Activated CD8-positive, alpha-beta memory T cell treated with anti-CD3 and anti-CD28 coated beads, Interleukin-2, amount 10 ng/mL, durations not matched to agents 7 days and 5 days (primary cell): ENCODE measurements around the gene GLB1L2. TPM values are rescaled to one million over a fixed set of nuclear protein-coding genes. Genes with fewer than 3 reads are reported as not detected.

Source experiments
- ATAC-seq: fragments of 150-1000 bp; cut with Tn5 transposase; one replicate; pipeline ENCODE4 v1.10.0; 2021; ENCODE audit warnings: moderate library complexity
- CTCF ChIA-PET: fragments of 350-600 bp; sonication (Branson Sonifier 250); formaldehyde crosslinking; loops from one replicate; lab custom pipeline; 2021; ENCODE audit warnings: antibody characterized with exemption; lab: Charles Lee
- DNase-seq: peaks from one replicate; pipeline ENCODE4 v3.0.0-alpha.2; 2020
- H3K27ac Mint-ChIP-seq: one replicate; pipeline ENCODE4 v1.8.0; 2021; ENCODE audit warnings: mild to moderate bottlenecking, mixed read lengths
- H3K27me3 Mint-ChIP-seq: one replicate; pipeline ENCODE4 v1.8.0; 2021; ENCODE audit warnings: mixed read lengths
- H3K36me3 Mint-ChIP-seq: one replicate; pipeline ENCODE4 v1.8.0; 2021; ENCODE audit warnings: mild to moderate bottlenecking, mixed read lengths
- H3K4me1 Mint-ChIP-seq: one replicate; pipeline ENCODE4 v1.8.0; 2021; ENCODE audit warnings: mixed read lengths
- H3K4me3 Mint-ChIP-seq: one replicate; pipeline ENCODE4 v1.8.0; 2021; ENCODE audit warnings: mild to moderate bottlenecking, moderate library complexity, mixed read lengths
- H3K9me3 Mint-ChIP-seq: one replicate; pipeline ENCODE4 v1.8.0; 2022; ENCODE audit warnings: low read depth, mixed read lengths
- total RNA-seq, 2 experiments: library from RNA; stranded (reverse); gene quantifications; one replicate each; pipeline ENCODE4 v1.2.3, GENCODE V29; 2021

Gene GLB1L2
- total RNA-seq, 2 experiments from 2014 or later: 1.3 to 2.0 TPM

- Mint-ChIP-seq H3K4me1 (no peaks in the 10 kb centered on the region), H3K4me3 (no peak overlapping the region), H3K36me3 (no peaks in the 10 kb centered on the region), H3K9me3 (no peaks in the 10 kb centered on the region), H3K27me3 (no peaks in the 10 kb centered on the region), H3K27ac (no peak overlapping the region)
- DNase-seq: no peak
- ATAC-seq: no peak
- CTCF ChIA-PET: no interaction called here
These were observed 39.0 kb downstream of the GLB1L2 start for GRCh38 chr11:134370526-134371435.

- no peak for ATAC-seq
- Mint-ChIP-seq H3K27ac (no peak overlapping the region), H3K4me1 (no peaks in the 10 kb centered on the region), H3K4me3 (no peak overlapping the region), H3K27me3 (no peaks in the 10 kb centered on the region), H3K36me3 (no peaks in the 10 kb centered on the region), H3K9me3 (no peaks in the 10 kb centered on the region)
- no peak for DNase-seq
- CTCF ChIA-PET: no interaction called here
These were observed 39.8 kb downstream of the GLB1L2 start for GRCh38 chr11:134371436-134372185.

DNA sequence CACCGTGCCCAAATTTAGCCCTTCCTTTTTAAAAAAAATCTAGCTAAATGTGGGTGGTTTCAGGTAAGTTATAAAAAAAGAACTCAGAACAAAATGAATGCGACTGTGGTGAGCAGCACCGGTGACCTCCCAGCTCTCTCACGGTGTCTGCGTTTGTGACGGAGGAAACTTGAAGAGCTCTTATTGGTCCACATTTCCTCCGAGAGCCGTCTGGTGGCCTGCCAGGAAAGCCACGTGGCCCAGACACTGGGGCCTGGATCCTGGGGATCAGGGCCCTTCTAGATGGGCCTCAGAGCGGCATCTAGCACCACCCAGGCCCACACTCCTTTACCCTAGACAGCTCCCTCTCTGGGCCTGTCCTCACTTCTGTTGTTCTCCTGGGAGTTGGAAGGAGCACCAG is 40.7 kb downstream of the GLB1L2 start:
- H3K4me1 Mint-ChIP-seq: no peaks in the 10 kb centered on the region
- CTCF ChIA-PET: no interaction called here
- no peaks in the 10 kb centered on the region for H3K27me3 Mint-ChIP-seq
- no peak overlapping the region for H3K27ac Mint-ChIP-seq
- no peaks in the 10 kb centered on the region for H3K9me3 Mint-ChIP-seq
- ATAC-seq: no peak
- DNase-seq: no peak
- no peak overlapping the region for H3K4me3 Mint-ChIP-seq
- H3K36me3 Mint-ChIP-seq: no peaks in the 10 kb centered on the region

GRCh38 chr11:134372961-134373360 is 41.2 kb downstream of the GLB1L2 start:
- Mint-ChIP-seq H3K36me3 (no peaks in the 10 kb centered on the region), H3K27ac (no peak overlapping the region), H3K9me3 (no peaks in the 10 kb centered on the region), H3K4me1 (no peaks in the 10 kb centered on the region), H3K4me3 (no peak overlapping the region), H3K27me3 (no peaks in the 10 kb centered on the region)
- ATAC-seq: no peak
- no peak for DNase-seq
- CTCF ChIA-PET: no interaction called here

DNA sequence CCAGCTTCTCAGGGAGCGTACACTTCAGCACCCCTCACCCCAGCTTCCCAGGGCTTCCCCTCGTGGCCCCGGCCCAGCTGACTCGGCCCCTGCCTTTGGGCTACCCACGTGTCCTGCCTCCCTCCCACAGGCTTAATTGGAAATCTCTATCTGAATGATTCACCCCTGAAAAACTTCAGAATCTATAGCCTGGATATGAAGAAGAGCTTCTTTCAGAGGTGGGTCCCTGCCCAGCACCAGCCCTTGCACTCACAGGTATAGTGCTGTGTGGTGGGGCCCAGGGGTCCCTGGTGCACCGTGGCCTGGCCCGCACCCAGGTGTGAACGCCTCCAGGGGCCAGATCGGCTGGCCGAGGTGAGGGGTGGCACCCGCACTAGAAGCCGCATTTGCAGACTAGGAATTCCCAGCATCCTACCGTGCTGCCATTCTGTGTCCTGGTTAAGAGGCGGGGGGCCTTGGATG is 41.8 kb downstream of the GLB1L2 start:
- Mint-ChIP-seq H3K4me3 (no peak overlapping the region), H3K27me3 (no peaks in the 10 kb centered on the region), H3K9me3 (no peaks in the 10 kb centered on the region), H3K4me1 (no peaks in the 10 kb centered on the region), H3K36me3 (no peaks in the 10 kb centered on the region), H3K27ac (no peak overlapping the region)
- no peak for DNase-seq
- no peak for ATAC-seq
- CTCF ChIA-PET: no interaction called here

DNA sequence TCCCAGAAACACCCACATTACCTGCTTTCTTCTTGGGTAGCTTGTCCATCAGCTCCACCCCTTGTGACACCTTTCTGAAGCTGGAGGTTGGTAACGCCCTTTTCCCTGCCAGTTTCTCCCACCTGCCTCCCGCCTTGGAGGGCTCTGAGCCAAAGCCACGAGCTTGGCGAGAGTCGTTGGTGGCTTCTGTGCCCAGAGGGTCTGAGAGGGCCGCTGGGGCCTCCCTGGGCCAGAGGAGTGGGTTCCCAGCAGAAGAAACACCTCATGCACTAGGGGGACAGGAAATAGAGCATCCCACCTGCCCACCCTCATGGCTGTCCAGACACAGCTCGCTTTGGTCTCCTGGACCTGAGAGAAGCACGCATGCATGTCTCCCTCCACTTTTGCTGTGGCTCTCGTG is 42.4 kb downstream of the GLB1L2 start:
- no peak for DNase-seq
- no peak for ATAC-seq
- CTCF ChIA-PET: no interaction called here
- Mint-ChIP-seq H3K4me1 (no peaks in the 10 kb centered on the region), H3K27ac (no peak overlapping the region), H3K36me3 (no peaks in the 10 kb centered on the region), H3K27me3 (no peaks in the 10 kb centered on the region), H3K9me3 (no peaks in the 10 kb centered on the region), H3K4me3 (no peak overlapping the region)

GRCh38 chr11:134374891-134375550 is 43.2 kb downstream of the GLB1L2 start:
- CTCF ChIA-PET: no interaction called here
- Mint-ChIP-seq H3K4me1 (no peaks in the 10 kb centered on the region), H3K36me3 (no peaks in the 10 kb centered on the region), H3K4me3 (no peak overlapping the region), H3K27ac (no peak overlapping the region), H3K27me3 (no peaks in the 10 kb centered on the region), H3K9me3 (no peaks in the 10 kb centered on the region)
- DNase-seq: no peak
- no peak for ATAC-seq

- no peak for ATAC-seq
- no peak for DNase-seq
- H3K4me3 Mint-ChIP-seq: no peak overlapping the region
- no peaks in the 10 kb centered on the region for H3K27me3 Mint-ChIP-seq
- H3K36me3 Mint-ChIP-seq: no peaks in the 10 kb centered on the region
- CTCF ChIA-PET: interaction anchor here (0.9 kb wide), 1 partner anchor 114 kb away, joined by 3 read pairs; no protein-coding TSS in a partner anchor
- no peaks in the 10 kb centered on the region for H3K4me1 Mint-ChIP-seq
- no peak overlapping the region for H3K27ac Mint-ChIP-seq
- no peaks in the 10 kb centered on the region for H3K9me3 Mint-ChIP-seq
These were observed 44.5 kb downstream of the GLB1L2 start for GRCh38 chr11:134376150-134376921.

DNA sequence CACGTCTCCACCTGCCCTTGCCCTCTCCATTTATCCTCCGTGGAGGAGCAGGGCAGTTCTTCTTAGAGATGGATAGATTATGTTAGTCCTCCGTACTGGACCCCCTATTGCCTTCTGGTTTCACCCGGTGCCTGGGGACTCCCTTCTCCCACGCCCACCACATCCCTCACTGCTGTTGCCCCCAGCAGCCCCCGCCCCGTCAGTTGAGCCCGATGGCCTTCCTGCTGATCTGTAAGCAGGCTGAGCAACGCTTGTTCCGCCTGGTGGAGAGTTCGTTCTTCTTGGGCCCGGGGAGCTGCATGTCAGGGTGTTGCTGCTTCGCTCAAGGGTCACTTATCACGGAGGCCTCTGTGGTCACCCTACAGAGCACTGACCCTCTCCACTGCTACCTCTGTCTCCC is 46.1 kb downstream of the GLB1L2 start:
- no peak overlapping the region for H3K4me3 Mint-ChIP-seq
- DNase-seq (no peak), ATAC-seq (no peak)
- no peaks in the 10 kb centered on the region for H3K36me3 Mint-ChIP-seq
- no peaks in the 10 kb centered on the region for H3K9me3 Mint-ChIP-seq
- H3K27ac Mint-ChIP-seq: no peak overlapping the region
- no peaks in the 10 kb centered on the region for H3K27me3 Mint-ChIP-seq
- CTCF ChIA-PET: no interaction called here
- no peaks in the 10 kb centered on the region for H3K4me1 Mint-ChIP-seq

GRCh38 chr11:134379241-134379640 is 47.5 kb downstream of the GLB1L2 start:
- H3K36me3 Mint-ChIP-seq: no peaks in the 10 kb centered on the region
- H3K27ac Mint-ChIP-seq: no peak overlapping the region
- CTCF ChIA-PET: no interaction called here
- H3K4me1 Mint-ChIP-seq: no peaks in the 10 kb centered on the region
- ATAC-seq (no peak), DNase-seq (no peak)
- no peak overlapping the region for H3K4me3 Mint-ChIP-seq
- H3K9me3 Mint-ChIP-seq: no peaks in the 10 kb centered on the region
- H3K27me3 Mint-ChIP-seq: no peaks in the 10 kb centered on the region

DNA sequence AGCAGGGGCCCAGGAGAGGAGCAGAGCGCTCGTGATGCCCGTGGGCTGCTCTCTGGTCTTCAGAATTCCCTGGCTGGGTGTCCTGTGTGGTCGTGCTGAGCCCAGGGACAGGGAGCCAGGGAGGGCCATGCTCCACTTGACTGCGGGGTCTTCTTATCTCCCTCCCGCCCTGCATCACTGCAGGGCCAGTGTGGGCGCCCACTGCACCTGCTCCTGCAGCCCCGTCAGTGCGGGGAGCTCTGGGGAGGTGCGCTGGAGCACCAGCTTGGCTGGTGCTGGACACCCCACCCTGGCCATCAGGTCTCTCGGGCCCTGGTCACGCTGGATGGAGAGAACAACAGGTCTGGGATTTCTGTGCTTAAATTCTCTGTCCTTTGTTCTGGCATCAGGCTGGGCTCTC is 48.4 kb downstream of the GLB1L2 start:
- no peaks in the 10 kb centered on the region for H3K27me3 Mint-ChIP-seq
- CTCF ChIA-PET: no interaction called here
- DNase-seq (no peak), ATAC-seq (no peak)
- H3K36me3 Mint-ChIP-seq: no peaks in the 10 kb centered on the region
- H3K4me3 Mint-ChIP-seq: no peak overlapping the region
- H3K27ac Mint-ChIP-seq: no peak overlapping the region
- H3K4me1 Mint-ChIP-seq: no peaks in the 10 kb centered on the region
- no peaks in the 10 kb centered on the region for H3K9me3 Mint-ChIP-seq

DNA sequence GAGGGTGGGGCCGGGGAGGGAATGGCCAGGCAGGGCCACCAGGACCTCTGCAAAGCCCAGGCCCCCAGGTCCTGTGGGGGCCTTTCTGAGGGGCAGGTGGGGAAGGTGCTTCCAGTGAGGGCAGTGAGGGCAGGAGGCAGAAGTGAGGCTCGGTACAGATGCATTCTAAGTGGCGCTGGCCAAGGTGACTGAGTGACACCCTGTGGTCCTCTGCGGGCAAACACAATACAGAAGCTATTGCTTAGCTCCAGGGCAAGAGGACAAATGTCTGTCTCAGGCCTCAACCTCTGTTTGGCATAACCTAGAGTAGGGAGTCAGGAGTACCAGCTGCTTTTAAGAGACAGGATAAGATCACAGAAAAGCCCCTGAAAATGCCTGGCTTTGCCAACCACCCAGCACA is 49.0 kb downstream of the GLB1L2 start:
- H3K9me3 Mint-ChIP-seq: no peaks in the 10 kb centered on the region
- DNase-seq (no peak), ATAC-seq (no peak)
- no peaks in the 10 kb centered on the region for H3K27me3 Mint-ChIP-seq
- no peaks in the 10 kb centered on the region for H3K36me3 Mint-ChIP-seq
- CTCF ChIA-PET: interaction anchor here (0.6 kb wide), 1 partner anchor 389 kb away, joined by 3 read pairs; no protein-coding TSS in a partner anchor
- H3K27ac Mint-ChIP-seq: no peak overlapping the region
- H3K4me1 Mint-ChIP-seq: no peaks in the 10 kb centered on the region
- H3K4me3 Mint-ChIP-seq: no peak overlapping the region

GRCh38 chr11:134382257-134382656 is 50.5 kb downstream of the GLB1L2 start:
- no peaks in the 10 kb centered on the region for H3K36me3 Mint-ChIP-seq
- H3K27ac Mint-ChIP-seq: no peak overlapping the region
- H3K9me3 Mint-ChIP-seq: no peaks in the 10 kb centered on the region
- H3K27me3 Mint-ChIP-seq: peaks cover 4% of the 10 kb centered on the region
- no peak for ATAC-seq
- H3K4me3 Mint-ChIP-seq: no peak overlapping the region
- H3K4me1 Mint-ChIP-seq: peaks cover 15% of the 10 kb centered on the region
- CTCF ChIA-PET: no interaction called here
- DNase-seq: no peak
